Endodermal cell (in vitro differentiated cells): Measurements from ENCODE around the gene RAB37. TPM values are rescaled to one million over a fixed set of nuclear protein-coding genes. Genes with fewer than 3 reads are reported as not detected.

Experiments used
- DNase-seq: peaks from one replicate; pipeline ENCODE4 v3.0.0-alpha.2; 2017
- H3K27ac ChIP-seq: 2 replicates; pipeline ENCODE4 v1.5.1; 2013; ENCODE audit warnings: mild to moderate bottlenecking, low read depth, low read length, moderate library complexity
- H3K27me3 ChIP-seq: 2 replicates; pipeline ENCODE4 v1.6.1; 2013; ENCODE audit warnings: mild to moderate bottlenecking, low read length, moderate library complexity; ENCODE audit not compliant: insufficient read depth, control insufficient read depth, poor library complexity, severe bottlenecking
- H3K36me3 ChIP-seq: 2 replicates; pipeline ENCODE4 v1.7.0; 2013; ENCODE audit warnings: mild to moderate bottlenecking, low read length, moderate library complexity; ENCODE audit not compliant: control insufficient read depth, insufficient read depth
- H3K4me1 ChIP-seq: one replicate; pipeline ENCODE4 v1.7.0; 2013; ENCODE audit warnings: low read length; ENCODE audit not compliant: control insufficient read depth, insufficient read depth
- H3K4me3 ChIP-seq: 2 replicates; pipeline ENCODE4 v1.5.1; 2013; ENCODE audit warnings: mild to moderate bottlenecking, low read length, moderate library complexity
- H3K9ac ChIP-seq: 2 replicates; pipeline ENCODE4 v1.6.1; 2013; ENCODE audit warnings: mild to moderate bottlenecking, low read length, moderate library complexity; ENCODE audit not compliant: poor library complexity, severe bottlenecking; ENCODE audit errors: extremely low read depth
- H3K9me3 ChIP-seq: 2 replicates; pipeline ENCODE4 v1.6.1; 2013; ENCODE audit warnings: mild to moderate bottlenecking, low read length, moderate library complexity; ENCODE audit not compliant: control insufficient read depth
- H3K27ac Mint-ChIP-seq: 2 replicates; pipeline ENCODE4 v1.8.0; 2020; ENCODE audit warnings: mixed read lengths
- H3K27me3 Mint-ChIP-seq: 2 replicates; pipeline ENCODE4 v1.8.0; 2021; ENCODE audit warnings: mild to moderate bottlenecking, mixed read lengths; ENCODE audit not compliant: insufficient read depth
- H3K36me3 Mint-ChIP-seq: 2 replicates; pipeline ENCODE4 v1.8.0; 2020; ENCODE audit warnings: low read depth, mixed read lengths
- H3K4me1 Mint-ChIP-seq: 2 replicates; pipeline ENCODE4 v1.8.0; 2020; ENCODE audit warnings: mixed read lengths
- H3K4me3 Mint-ChIP-seq: 2 replicates; pipeline ENCODE4 v1.8.0; 2020; ENCODE audit warnings: mild to moderate bottlenecking, moderate library complexity, mixed read lengths
- H3K9me3 Mint-ChIP-seq: 2 replicates; pipeline ENCODE4 v1.8.0; 2020; ENCODE audit warnings: mild to moderate bottlenecking, mixed read lengths
- CTCF ChIP-seq: fragments of 200-600 bp; sonication (generic); conservative IDR thresholded peaks from 2 replicates; pipeline ENCODE4 v1.5.0; 2021; ENCODE audit warnings: antibody characterized with exemption, mild to moderate bottlenecking
- whole genome bisulfite sequencing, 2 experiments: methylation state at CpG; one replicate each; pipeline versions ENCODE4 v1.1.5 to v1.1.7; 2013; ENCODE audit warnings: missing lambda C conversion rate in 2 of 2, mixed read lengths in 1 of 2; ENCODE audit not compliant: insufficient coverage in 1 of 2, insufficient read length in 1 of 2; 5-methylcytosine and 5-hydroxymethylcytosine counted together
- microRNA-seq: library from miRNA; unstranded; fragments of <30 nt; microRNA quantifications from one replicate; pipeline ENCODE4 v1.2.0, GENCODE V29; 2020; ENCODE audit warnings: borderline microRNAs expressed
- total RNA-seq, 2 donors: library from RNA; stranded (reverse); fragmentation: NEBNext Ultra II Directional in 1 of 2; extraction: Animal tissue kit (Norgen Biotek cat#: 25700) in 1 of 2; gene quantifications; 2 replicates in 1 of 2; 3 replicates in 1 of 2; pipeline ENCODE4 v1.2.1, GENCODE V29; 2021

The RAB37 gene
- total RNA-seq, 2 donors from 2014 or later: 6.8 to 8.4 TPM

GRCh38 chr17:74796211-74796610, 59.2 kb downstream of the RAB37 start:
- Histone ChIP-seq H3K27me3 (no peaks in the 10 kb centered on the region), H3K9ac (no peak overlapping the region), H3K4me1 (no peaks in the 10 kb centered on the region), H3K27ac (no peak overlapping the region), H3K9me3 (no peaks in the 10 kb centered on the region), H3K4me3 (no peak overlapping the region), H3K36me3 (peaks cover 83% of the 10 kb centered on the region)
- Mint-ChIP-seq H3K4me1 (peaks cover 3% of the 10 kb centered on the region), H3K27ac (no peak overlapping the region), H3K9me3 (no peaks in the 10 kb centered on the region), H3K36me3 (peaks cover 64% of the 10 kb centered on the region), H3K27me3 (no peaks in the 10 kb centered on the region), H3K4me3 (no peak overlapping the region)
- WGBS, 2 experiments: 89 to 91% methylated on average over 4 of the region's 4 CpGs
- TF ChIP-seq CTCF: no peak
- DNase-seq: no peak

- H3K36me3 ChIP-seq: peaks cover 84% of the 10 kb centered on the region
- DNase-seq: no peak
- H3K27ac ChIP-seq: no peak overlapping the region
- no peaks in the 10 kb centered on the region for H3K9me3 ChIP-seq
- Mint-ChIP-seq H3K36me3 (peaks cover 62% of the 10 kb centered on the region), H3K27me3 (no peaks in the 10 kb centered on the region), H3K27ac (no peak overlapping the region), H3K4me1 (peaks cover 3% of the 10 kb centered on the region), H3K4me3 (no peak overlapping the region), H3K9me3 (no peaks in the 10 kb centered on the region)
- no peak for TF ChIP-seq CTCF
- WGBS, 2 experiments: 94 to 95% methylated on average over 6 of the region's 6 CpGs
- H3K27me3 ChIP-seq: no peaks in the 10 kb centered on the region
- H3K4me3 ChIP-seq: no peak overlapping the region
- no peaks in the 10 kb centered on the region for H3K4me1 ChIP-seq
- H3K9ac ChIP-seq: no peak overlapping the region
Observed at GRCh38 chr17:74796866-74797265, 59.8 kb downstream of the RAB37 start.

Small RNAs within 50 kb of the gene (microRNA-seq; reads per million reads assigned to microRNA genes)
- gene MIR3615: 20.0 reads per million, percentile 56 among the genes with 10 or more reads in this experiment

Other genes with a start within 250 kb of the RAB37 start
- not detected for gene CD300LB, start 205.8 kb upstream of the RAB37 start, total RNA-seq
- not detected for gene CD300C, start 191.1 kb upstream of the RAB37 start, total RNA-seq
- gene CD300H, start 169.7 kb upstream of the RAB37 start, total RNA-seq: not detected
- gene CD300LD, start 145.0 kb upstream of the RAB37 start, total RNA-seq: not detected
- 1 to 10 TPM in 1 of 2 donors, under 1 TPM in 1; 0.75 to 1.5 TPM for gene CD300E, start 113.5 kb upstream of the RAB37 start, total RNA-seq
- gene CD300LF, start 24.3 kb upstream of the RAB37 start, total RNA-seq: not detected
- 100 to 1,000 TPM; 116 to 138 TPM for gene NHERF1, start 11.4 kb downstream of the RAB37 start, total RNA-seq
- gene NAT9, start 39.1 kb downstream of the RAB37 start, total RNA-seq: 10 to 100 TPM; 58.3 to 77.3 TPM
- under 1 TPM; 0.24 to 0.31 TPM for gene GRIN2C, start 122.6 kb downstream of the RAB37 start, total RNA-seq
- gene FDXR, start 135.7 kb downstream of the RAB37 start, total RNA-seq: 10 to 100 TPM; 17.3 to 19.4 TPM
- 1 to 10 TPM; 4.7 to 5.7 TPM for gene FADS6, start 156.4 kb downstream of the RAB37 start, total RNA-seq
- under 1 TPM; 0.11 to 0.13 TPM for gene USH1G, start 186.0 kb downstream of the RAB37 start, total RNA-seq
- not detected for gene OTOP2, start 187.0 kb downstream of the RAB37 start, total RNA-seq
- not detected for gene OTOP3, start 198.6 kb downstream of the RAB37 start, total RNA-seq
- gene HID1, start 235.5 kb downstream of the RAB37 start, total RNA-seq: 10 to 100 TPM in 1 of 2 donors, 1 to 10 TPM in 1; 7.6 to 11.4 TPM